Measurements from ENCODE around the gene LITAF.
"Not testable (repeated sequence)": the region's sequence is repeated elsewhere in the genome, so short reads cannot be mapped to it uniquely, and the experiment has no call there.

LITAF gene

DNA sequence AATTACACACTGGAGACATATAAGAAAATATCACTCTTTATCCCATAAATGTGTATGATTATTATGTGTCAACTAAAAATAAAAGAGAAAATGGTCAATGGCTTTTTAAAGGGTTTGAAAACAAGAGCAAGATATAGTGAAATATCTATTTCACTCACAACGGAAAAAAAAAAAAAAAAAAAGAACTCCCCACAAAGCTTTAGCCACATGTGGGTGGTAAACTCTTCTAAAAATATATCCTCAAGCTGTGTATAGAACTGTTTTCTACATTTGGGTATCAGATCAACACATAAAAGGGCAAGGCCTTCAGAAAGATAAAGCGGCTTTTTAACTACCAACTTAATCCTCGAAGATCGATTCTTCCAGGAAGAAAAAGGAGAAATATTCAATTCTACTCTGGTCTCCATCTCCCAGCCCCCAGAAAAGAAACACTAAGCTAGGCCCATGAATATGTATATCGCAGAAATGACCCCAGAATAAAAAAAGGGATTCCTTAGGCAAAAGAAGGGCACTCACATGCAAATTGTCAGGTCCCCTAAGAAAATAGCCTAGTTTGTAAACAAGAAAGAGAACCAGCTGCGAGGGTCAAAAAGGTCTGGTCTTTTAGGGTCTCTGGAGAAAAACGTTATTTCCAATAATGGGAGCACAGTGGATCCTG is 4.4 kb downstream of the LITAF start:
- DNase-seq (ENCODE audit: insufficient read length, low spot score) (no peak), FAIRE-seq (no peak)
- no peak for TF ChIP-seq CTCF (IDR thresholded peaks at IDR 0.05; ENCODE audit: insufficient read depth, missing control alignments)

DNA sequence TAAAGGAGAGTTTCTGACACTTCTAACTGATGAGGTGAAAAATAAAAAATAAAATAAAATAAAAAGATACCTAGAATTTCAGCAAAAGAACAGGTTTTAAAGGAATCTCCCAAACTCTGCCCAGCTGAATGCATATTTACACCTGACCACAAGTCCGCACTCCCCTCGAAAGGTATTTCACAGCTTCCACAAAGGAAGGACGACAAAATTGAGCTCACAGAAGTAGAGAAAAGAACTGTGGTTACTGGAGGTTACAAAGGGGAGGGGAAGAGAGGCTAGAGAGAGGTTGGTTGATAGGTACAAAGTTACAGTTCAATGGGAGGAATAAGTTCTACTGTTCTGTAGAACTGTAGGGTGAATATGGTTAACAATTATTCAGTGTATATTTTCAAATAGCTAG is 5.0 kb downstream of the LITAF start:
- no peak for TF ChIP-seq CTCF (IDR thresholded peaks at IDR 0.05; ENCODE audit: insufficient read depth, missing control alignments)
- FAIRE-seq = no peak
- no peak for DNase-seq (ENCODE audit: insufficient read length, low spot score)

- no peak for FAIRE-seq
- TF ChIP-seq CTCF (IDR thresholded peaks at IDR 0.05; ENCODE audit: insufficient read depth, missing control alignments) = no peak
- DNase-seq (ENCODE audit: insufficient read length, low spot score) = no peak
These were observed 6.2 kb downstream of the LITAF start for GRCh38 chr16:11580451-11581086.

- not testable (repeated sequence) for DNase-seq (ENCODE audit: insufficient read length, low spot score); FAIRE-seq
These were observed 9.4 kb downstream of the LITAF start for GRCh38 chr16:11577290-11577660.

GRCh38 chr16:11576427-11577289 is 10.1 kb downstream of the LITAF start:
- DNase-seq (ENCODE audit: insufficient read length, low spot score) (no peak), FAIRE-seq (no peak)
- no peak for TF ChIP-seq CTCF (IDR thresholded peaks at IDR 0.05; ENCODE audit: insufficient read depth, missing control alignments)

- FAIRE-seq (no peak), DNase-seq (ENCODE audit: insufficient read length, low spot score) (no peak)
- no peak for TF ChIP-seq CTCF (IDR thresholded peaks at IDR 0.05; ENCODE audit: insufficient read depth, missing control alignments)
These were observed 11.5 kb downstream of the LITAF start for GRCh38 chr16:11575223-11575589.

DNA sequence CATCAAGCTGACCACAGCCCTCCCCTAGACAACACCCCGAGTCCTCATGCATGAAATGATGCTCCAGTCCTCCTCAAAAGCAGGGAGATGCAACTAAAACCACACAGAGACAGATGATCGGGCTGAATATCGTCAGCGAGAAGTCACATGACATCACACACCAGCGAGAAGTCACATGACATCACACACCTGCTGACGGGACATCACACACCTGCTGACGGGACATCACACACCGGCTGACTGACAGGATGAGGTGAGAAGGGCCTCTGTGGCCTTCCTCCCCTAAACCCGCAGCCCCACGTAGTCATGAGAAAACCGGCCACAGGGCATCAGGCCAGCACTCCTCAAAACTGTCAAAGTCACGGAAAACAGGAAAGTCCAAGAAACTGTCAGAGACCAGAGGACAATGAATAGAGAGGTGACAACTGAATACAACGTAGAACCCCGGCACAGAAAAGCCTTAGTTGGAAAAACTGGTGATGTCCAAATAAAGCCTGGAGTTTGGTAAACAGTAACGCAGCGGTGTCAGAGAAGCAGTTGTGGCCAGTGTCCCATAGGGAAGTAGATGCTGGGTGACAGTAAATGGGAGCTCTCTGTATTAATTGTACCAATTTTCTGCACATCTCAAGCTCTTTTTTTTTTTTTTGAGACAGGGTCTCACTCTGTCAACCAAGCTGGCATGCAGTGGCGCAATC is 14.3 kb downstream of the LITAF start:
- DNase-seq (ENCODE audit: insufficient read length, low spot score) = no peak
- no peak for TF ChIP-seq CTCF (IDR thresholded peaks at IDR 0.05; ENCODE audit: insufficient read depth, missing control alignments)
- no peak for FAIRE-seq
